Chondrocyte (in vitro differentiated cells): ENCODE measurements around the gene TMC7. TPM values are rescaled to one million over a fixed set of nuclear protein-coding genes. Genes with fewer than 3 reads are reported as not detected.

ENCODE experiments used
- DNase-seq: peaks from one replicate; pipeline ENCODE4 v3.0.0; 2021; ENCODE audit warnings: mixed read lengths, low spot score
- H3K27ac Mint-ChIP-seq: one replicate; pipeline ENCODE4 v1.8.0; 2021; ENCODE audit warnings: mild to moderate bottlenecking, moderate library complexity, mixed read lengths; ENCODE audit not compliant: unreplicated experiment
- H3K27me3 Mint-ChIP-seq: 2 replicates; pipeline ENCODE4 v1.8.0; 2021; ENCODE audit warnings: low read depth, mixed read lengths
- H3K36me3 Mint-ChIP-seq: 2 replicates; pipeline ENCODE4 v1.8.0; 2021; ENCODE audit warnings: low read depth, mixed read lengths
- H3K4me1 Mint-ChIP-seq: 2 replicates; pipeline ENCODE4 v1.8.0; 2021; ENCODE audit warnings: low read depth, mild to moderate bottlenecking, mixed read lengths
- H3K4me3 Mint-ChIP-seq: one replicate; pipeline ENCODE4 v1.8.0; 2021; ENCODE audit warnings: mild to moderate bottlenecking, moderate library complexity, mixed read lengths; ENCODE audit not compliant: unreplicated experiment
- H3K9me3 Mint-ChIP-seq: 2 replicates; pipeline ENCODE4 v1.8.0; 2021; ENCODE audit warnings: low read depth, mixed read lengths
- total RNA-seq: library from RNA; stranded (reverse); gene quantifications from 3 replicates; pipeline ENCODE4 v1.2.1, GENCODE V29; 2021
- TF ChIP-seq, protein P1 (sequence below): fragments of 200-600 bp; sonication (generic); IDR thresholded peaks from 2 replicates; pipeline ENCODE4 v1.5.0; 2021; ENCODE audit warnings: antibody characterized with exemption, mild to moderate bottlenecking, moderate library complexity

Gene TMC7
- total RNA-seq, 1 donor from 2014 or later, result 1.2 TPM

DNA sequence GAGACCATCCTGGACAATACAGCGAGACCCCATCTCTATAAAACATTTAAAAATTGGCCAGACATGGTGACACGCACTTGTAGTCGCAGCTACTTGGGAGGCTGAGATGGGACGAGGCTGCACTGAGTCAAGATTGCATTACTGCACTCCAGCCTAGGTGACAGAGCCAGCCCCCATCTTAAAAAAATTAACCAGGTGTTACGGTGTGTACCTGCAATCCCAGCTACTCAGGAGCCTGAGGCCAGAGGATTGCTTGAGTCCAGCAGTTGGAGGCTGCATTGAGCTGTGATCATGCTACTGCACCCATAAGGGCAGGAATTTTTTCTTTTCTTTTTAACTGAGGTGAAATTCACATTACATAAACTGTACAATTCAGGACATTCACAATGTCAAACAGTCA, 16.9 kb upstream of the TMC7 start:
- H3K36me3 Mint-ChIP-seq, result no peaks in the 10 kb centered on the region
- no peak overlapping the region for H3K27ac Mint-ChIP-seq
- no peaks in the 10 kb centered on the region for H3K9me3 Mint-ChIP-seq
- DNase-seq, result no peak
- no peaks in the 10 kb centered on the region for H3K27me3 Mint-ChIP-seq
- peaks cover 5% of the 10 kb centered on the region for H3K4me1 Mint-ChIP-seq
- TF ChIP-seq, protein P1, sequence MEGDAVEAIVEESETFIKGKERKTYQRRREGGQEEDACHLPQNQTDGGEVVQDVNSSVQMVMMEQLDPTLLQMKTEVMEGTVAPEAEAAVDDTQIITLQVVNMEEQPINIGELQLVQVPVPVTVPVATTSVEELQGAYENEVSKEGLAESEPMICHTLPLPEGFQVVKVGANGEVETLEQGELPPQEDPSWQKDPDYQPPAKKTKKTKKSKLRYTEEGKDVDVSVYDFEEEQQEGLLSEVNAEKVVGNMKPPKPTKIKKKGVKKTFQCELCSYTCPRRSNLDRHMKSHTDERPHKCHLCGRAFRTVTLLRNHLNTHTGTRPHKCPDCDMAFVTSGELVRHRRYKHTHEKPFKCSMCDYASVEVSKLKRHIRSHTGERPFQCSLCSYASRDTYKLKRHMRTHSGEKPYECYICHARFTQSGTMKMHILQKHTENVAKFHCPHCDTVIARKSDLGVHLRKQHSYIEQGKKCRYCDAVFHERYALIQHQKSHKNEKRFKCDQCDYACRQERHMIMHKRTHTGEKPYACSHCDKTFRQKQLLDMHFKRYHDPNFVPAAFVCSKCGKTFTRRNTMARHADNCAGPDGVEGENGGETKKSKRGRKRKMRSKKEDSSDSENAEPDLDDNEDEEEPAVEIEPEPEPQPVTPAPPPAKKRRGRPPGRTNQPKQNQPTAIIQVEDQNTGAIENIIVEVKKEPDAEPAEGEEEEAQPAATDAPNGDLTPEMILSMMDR, result no peak
- no peak overlapping the region for H3K4me3 Mint-ChIP-seq

DNA sequence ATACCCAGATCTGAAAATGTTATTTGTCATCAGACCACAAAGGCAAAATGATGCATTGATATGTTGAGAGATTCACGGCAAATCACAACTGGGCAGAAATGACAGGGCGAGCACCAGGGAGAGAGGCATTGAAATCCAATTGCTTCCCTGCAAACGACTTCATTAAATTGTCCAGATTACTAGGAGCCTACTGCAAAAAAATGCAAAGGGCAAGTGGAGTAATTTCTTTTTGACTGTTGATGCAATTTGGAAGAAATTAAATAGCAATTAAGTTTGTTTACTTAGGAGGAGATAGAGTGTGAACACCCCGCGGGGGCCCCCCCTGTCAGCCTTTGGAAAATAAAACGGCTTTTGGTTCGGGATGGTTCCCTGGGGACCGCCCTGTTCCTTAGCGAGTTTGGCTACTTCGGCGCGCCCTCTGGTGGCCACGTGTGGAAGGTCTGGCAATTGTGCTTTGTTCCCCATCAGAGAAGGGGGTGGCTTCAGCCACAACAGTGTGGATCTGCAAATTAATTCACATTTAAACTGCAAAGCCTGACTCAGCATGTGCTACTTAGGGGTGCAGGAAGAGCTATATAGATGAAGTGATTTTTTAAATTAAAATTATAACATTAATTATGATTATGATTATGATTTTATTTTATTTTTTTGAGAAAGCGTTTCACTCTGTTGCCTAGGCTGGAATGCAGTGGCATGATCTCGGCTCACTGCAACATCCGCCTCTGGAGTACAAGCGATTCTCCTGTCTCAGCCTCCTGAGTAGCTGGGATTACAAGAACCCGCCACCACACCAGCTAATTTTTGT, 14.5 kb upstream of the TMC7 start:
- Mint-ChIP-seq H3K36me3 (no peaks in the 10 kb centered on the region), H3K27me3 (no peaks in the 10 kb centered on the region), H3K27ac (no peak overlapping the region), H3K4me3 (peak overlapping the region; percentile 67), H3K4me1 (peaks cover 5% of the 10 kb centered on the region), H3K9me3 (no peaks in the 10 kb centered on the region)
- TF ChIP-seq, protein P1, result peak; percentile 99
- DNase-seq, result no peak

DNA sequence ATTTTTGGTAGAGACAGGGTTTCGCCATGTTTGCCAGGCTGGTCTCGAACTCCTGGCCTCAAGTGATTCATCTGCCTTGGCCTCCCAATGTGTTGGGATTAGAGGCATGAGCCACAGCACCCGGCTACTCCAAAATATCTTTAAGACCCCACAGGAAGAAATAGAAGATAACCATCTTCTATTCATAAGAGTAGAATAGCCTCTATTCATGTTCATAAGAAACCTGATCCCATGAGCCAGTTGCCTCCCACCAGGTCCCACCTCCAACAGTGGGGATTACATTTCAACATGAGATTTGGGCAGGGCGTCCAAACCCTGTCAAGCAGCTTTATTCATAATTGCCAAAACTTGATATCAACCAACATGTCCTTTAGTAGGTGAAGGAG, 13.9 kb upstream of the TMC7 start:
- no peaks in the 10 kb centered on the region for H3K27me3 Mint-ChIP-seq
- no peaks in the 10 kb centered on the region for H3K36me3 Mint-ChIP-seq
- H3K9me3 Mint-ChIP-seq, result no peaks in the 10 kb centered on the region
- no peak for DNase-seq
- TF ChIP-seq, protein P1, result no peak
- no peak overlapping the region for H3K4me3 Mint-ChIP-seq
- H3K4me1 Mint-ChIP-seq, result peaks cover 5% of the 10 kb centered on the region
- H3K27ac Mint-ChIP-seq, result no peak overlapping the region

DNA sequence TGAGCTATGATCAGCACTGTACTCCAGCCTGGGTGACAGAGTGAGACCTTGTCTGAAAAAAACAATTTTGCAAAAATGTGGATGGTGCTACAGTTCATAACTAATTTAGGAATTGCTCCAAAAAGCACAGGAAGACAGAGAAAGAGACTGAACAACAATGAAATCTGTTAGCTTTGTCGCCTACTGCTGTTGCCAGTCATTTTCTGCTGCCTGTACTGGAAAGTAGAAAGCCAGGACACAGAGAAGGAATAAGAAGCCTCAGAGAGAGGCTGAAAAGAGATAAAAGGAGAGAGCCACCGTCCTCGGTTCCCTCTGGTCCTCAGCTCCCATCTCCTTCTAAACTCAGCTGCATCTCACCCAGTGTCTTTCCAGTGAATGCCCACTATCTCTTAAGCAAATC, 8.6 kb upstream of the TMC7 start:
- H3K27ac Mint-ChIP-seq, result no peak overlapping the region
- H3K4me3 Mint-ChIP-seq, result no peak overlapping the region
- H3K36me3 Mint-ChIP-seq, result no peaks in the 10 kb centered on the region
- H3K4me1 Mint-ChIP-seq, result no peaks in the 10 kb centered on the region
- TF ChIP-seq, protein P1, result no peak
- no peak for DNase-seq
- no peaks in the 10 kb centered on the region for H3K9me3 Mint-ChIP-seq
- H3K27me3 Mint-ChIP-seq, result peaks cover 23% of the 10 kb centered on the region

DNA sequence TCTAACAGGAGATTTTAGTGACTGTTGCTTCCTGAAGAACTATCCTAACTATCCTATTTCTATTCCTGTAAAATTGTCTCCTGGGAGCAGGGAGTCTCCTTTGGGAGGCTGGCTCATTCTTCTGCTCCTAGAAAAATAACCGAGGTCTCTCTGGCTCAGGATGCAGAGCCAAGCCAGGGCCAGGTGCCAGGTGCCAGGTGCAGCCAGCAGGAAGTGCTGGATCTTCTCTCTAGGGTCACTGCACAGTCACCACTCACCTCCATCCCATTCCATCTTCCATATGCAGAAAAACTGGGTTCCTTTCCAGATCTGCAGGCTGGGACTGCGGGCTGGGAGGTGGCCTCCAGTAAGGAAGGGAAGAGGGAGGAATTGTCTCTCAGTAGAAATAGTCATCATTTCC, 3.8 kb upstream of the TMC7 start:
- Mint-ChIP-seq H3K9me3 (no peaks in the 10 kb centered on the region), H3K27me3 (peaks cover 23% of the 10 kb centered on the region), H3K27ac (no peak overlapping the region), H3K4me1 (peaks cover 9% of the 10 kb centered on the region), H3K4me3 (no peak overlapping the region), H3K36me3 (no peaks in the 10 kb centered on the region)
- no peak for DNase-seq
- TF ChIP-seq, protein P1, result no peak
